Measurements from ENCODE around the gene AHSP.
A peak's percentile ranks its signal among the peaks of the same experiment; 100 is the strongest.
"Not testable (repeated sequence)": the region's sequence is repeated elsewhere in the genome, so short reads cannot be mapped to it uniquely, and the experiment has no call there.

Gene AHSP, protein sequence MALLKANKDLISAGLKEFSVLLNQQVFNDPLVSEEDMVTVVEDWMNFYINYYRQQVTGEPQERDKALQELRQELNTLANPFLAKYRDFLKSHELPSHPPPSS

DNA sequence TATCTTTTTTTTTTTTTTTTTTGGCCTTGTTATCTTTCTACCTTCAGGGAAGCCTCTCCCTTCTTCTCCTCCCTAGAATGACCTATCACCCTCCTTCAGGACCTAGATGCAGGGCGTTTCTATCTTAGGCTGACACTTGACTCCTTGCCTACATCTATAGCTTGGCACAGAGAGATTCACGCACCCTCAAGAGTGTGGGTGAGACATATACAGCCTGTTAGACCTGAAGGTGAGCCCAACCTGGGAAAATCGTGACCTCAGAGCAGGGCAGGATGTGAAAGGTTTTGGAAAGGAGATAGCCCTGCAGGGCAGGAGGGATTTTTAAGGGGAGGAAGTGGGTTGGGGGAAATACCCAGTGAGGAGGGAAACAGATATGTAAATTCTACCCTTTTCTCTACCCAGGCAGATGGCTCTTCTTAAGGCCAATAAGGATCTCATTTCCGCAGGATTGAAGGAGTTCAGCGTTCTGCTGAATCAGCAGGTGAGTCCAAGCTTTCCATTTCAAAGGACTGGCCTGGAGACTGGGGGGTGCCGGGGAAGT is at the start of gene AHSP:
TSS of gene AHSP (plus strand) at position 167 of the 541 bp plus-strand sequence. CDS start at position 407, 240 bp downstream.
- DNase-seq = no peak

- no peak for DNase-seq
These were observed 48.7 kb upstream of the AHSP start for GRCh38 chr16:31478956-31479355.

- no peak for DNase-seq
These were observed 47.9 kb upstream of the AHSP start for GRCh38 chr16:31479751-31480150.

DNA sequence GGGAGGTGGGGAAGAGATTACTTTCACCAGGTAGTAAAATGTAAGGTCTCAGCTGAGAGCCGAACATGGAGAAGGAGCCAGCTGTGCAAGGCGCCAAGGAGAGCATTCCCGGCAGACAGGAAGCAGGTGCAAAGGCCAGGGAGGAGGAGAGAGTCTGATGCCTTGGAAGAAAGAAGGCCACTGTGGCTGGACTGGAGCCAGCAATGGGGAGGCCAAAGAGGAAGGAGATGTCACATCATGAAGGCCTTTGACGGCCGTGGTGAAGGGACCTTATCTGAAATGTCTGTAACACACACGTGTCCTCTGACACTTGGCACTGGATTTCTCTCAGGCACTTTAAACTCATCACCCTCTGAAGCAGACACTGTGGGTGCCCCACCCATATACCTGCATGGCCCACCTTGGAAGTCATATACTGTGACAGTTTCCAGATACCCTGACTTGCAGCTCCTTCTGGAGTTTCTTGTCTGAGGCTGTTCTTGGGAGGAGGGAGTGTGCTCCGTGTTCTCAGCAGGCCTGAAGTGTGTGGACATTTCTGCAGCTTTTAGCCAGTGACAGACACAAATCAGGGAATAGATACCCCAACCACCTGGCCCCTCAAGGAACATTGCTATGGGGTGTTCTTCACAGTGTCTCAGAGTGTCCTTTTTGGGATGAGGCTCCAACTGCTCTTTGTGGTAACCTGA is 46.7 kb upstream of the AHSP start:
- peak in 1 of 2 donors; percentile 14 for DNase-seq

GRCh38 chr16:31483081-31483480 is 44.6 kb upstream of the AHSP start, which contains the start of gene SLC5A2:
Gene SLC5A2, plus strand, starts transcription at chr16:31483123. Its CDS starts 14 bp downstream, at chr16:31483137.
- DNase-seq = no peak

DNA sequence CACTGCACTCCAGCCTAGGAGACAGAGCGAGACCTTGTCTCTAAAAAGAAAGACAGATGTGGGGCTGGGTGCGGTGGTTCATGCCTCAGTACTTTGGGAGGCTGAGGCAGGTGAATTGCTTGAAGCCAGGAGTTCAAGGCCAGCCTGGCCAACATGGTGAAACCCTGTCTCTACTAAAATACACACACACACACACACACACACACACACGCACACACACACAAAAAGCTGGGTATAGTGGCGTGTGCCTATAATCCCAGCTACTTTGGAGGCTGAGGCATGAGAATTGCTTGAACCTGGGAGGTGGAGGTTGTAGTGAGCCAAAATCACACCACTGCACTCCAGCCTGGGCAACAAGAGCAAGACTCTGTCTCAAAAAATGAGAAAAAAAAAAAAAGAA is 43.7 kb upstream of the AHSP start:
- DNase-seq = not testable (repeated sequence)

- DNase-seq = no peak
These were observed 43.1 kb upstream of the AHSP start for GRCh38 chr16:31484491-31485171.

- no peak for DNase-seq
These were observed 42.1 kb upstream of the AHSP start for GRCh38 chr16:31485571-31485970.

GRCh38 chr16:31486045-31486444 is 41.7 kb upstream of the AHSP start:
- no peak for DNase-seq

DNA sequence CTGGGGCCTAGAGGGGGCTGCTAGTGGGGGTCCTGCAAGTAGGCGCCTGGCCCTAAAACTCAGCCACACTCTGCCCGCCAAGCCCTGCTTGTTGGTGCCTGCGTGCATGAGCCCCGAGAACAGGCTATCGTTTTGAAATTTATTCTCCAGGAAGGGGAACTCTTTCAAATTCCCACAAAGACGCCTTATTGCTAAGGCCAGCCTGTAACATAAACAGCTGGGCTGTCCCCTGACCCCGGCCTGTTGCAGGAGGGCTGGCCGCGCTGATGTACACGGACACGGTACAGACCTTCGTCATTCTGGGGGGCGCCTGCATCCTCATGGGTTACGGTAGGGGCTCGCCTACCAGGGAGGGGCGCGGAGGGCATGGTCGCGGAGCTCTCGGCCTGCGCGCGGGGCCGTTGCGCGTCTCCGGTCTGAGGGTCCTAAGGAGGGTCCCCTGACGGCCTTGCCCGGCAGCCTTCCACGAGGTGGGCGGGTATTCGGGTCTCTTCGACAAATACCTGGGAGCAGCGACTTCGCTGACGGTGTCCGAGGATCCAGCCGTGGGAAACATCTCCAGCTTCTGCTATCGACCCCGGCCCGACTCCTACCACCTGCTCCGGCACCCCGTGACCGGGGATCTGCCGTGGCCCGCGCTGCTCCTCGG is 40.5 kb upstream of the AHSP start:
- DNase-seq = peak; percentile 19 to 23

DNA sequence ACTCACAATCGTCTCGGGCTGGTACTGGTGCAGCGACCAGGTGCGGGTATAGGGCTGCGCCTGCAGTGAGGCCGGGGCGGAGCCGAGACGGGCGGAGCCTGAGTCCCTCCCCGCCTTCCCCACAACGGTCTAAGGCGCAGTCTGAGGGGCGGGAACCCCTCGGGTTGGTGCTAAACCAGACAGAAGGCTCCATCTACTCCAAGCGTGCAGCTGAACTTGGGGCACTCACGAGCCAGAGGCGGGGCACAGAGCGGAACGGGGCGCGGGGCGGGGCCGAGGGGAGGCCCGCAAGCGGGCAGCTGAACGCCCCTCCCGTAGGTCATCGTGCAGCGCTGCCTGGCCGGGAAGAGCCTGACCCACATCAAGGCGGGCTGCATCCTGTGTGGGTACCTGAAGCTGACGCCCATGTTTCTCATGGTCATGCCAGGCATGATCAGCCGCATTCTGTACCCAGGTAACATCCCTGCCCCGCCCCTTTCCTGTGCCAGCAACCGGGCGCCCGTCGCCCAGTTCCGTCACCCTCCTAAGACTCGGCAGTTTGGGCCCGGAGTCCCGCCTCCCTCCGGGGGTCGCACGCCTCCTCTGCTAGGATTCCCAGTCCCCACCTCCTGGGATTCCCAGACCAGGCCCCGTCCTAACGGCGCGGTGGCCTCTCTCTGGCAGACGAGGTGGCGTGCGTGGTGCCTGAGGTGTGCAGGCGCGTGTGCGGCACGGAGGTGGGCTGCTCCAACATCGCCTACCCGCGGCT is 39.8 kb upstream of the AHSP start:
- peak in 1 of 2 donors; percentile 10 for DNase-seq

GRCh38 chr16:31488468-31489297 is 39.0 kb upstream of the AHSP start:
- no peak for DNase-seq

GRCh38 chr16:31489298-31489564 is 38.5 kb upstream of the AHSP start:
- no peak for DNase-seq

DNA sequence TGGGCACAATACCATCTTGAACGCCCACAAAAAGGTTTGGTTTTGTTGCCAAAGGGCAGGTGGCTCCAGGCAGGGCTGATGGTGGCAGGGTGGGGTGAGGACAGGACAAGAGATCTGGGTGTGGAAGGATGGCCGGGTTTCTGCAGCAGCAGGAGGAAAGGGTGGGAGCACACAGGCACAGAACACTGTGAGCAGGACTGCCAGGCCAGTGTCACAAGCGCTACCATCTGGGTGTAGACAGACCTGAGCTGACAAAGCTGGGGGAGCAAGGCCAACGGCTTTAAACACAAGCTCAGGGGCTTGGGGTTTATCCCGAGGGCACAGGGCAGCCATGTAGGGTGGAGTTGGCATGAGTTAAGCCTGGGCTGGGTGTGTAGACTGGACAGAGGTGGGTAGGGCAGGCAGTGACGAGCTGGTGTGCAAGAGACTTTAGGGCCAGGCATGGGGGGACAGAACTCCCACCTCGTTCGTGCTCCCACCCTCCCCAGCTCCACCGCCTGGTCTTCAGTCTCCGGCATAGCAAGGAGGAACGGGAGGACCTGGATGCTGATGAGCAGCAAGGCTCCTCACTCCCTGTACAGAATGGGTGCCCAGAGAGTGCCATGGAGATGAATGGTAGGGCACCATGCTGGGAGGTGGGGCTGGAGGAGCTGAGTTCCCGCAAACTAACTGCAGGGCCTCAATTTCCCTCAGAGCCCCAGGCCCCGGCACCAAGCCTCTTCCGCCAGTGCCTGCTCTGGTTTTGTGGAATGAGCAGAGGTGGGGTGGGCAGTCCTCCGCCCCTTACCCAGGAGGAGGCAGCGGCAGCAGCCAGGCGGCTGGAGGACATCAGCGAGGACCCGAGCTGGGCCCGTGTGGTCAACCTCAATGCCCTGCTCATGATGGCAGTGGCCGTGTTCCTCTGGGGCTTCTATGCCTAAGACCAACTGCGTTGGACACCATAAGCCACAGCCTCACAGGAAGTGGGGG is 37.8 kb upstream of the AHSP start:
- DNase-seq = no peak

DNA sequence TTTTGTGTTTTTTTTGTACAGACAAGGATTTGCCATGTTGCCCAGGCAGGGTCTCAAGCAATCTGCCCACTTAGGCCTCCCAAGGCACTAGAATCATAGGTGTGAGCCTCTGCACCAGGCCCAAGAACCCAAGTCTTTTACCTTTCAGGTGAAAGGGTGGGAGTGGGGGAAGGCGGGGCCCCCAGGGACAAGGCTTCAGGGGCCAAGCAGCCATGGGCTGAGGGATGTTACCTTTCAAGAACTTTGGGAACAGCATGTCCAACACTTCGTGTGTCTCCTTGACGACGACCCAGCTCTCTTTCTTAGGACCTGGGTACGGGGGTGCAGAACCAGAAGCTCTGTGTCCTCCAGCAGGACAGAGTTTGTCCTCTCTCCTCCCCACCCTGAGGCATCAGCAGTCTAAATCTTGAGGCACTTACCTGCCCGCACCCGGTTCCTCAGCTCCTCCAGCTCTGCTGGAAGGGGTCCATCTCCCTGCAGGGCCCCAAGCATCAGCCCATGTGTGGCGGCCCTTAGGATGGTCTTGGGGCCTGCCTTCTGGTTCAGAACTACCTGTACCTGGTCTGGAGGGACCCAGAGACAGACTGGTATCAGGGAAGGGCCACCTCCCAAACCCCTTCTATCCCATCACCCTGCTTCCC is 35.8 kb upstream of the AHSP start:
- DNase-seq = no peak

- DNase-seq = no peak
These were observed 34.1 kb upstream of the AHSP start for GRCh38 chr16:31493506-31494125.

- no peak for DNase-seq
These were observed 31.0 kb upstream of the AHSP start for GRCh38 chr16:31496670-31497069.

DNA sequence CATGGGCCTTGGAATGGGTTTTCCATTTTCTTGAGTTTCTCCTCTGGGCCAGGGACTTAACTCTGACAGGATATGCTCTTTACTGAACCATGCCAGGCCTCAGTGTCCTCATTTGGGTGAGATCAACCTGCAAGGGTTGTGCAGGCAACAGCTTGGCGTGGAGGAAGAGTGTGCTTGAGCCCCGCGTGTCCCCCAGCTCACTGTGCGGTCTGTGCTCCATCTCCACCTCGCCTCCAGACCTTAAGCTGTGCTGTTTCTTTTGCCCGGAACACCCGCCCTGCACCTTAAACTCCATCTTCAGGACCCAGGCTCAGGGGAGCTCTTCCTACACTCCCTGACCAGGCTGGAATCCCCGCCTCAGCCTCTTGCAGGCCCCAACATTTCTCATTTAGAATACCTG is 29.2 kb upstream of the AHSP start:
- no peak for DNase-seq

DNA sequence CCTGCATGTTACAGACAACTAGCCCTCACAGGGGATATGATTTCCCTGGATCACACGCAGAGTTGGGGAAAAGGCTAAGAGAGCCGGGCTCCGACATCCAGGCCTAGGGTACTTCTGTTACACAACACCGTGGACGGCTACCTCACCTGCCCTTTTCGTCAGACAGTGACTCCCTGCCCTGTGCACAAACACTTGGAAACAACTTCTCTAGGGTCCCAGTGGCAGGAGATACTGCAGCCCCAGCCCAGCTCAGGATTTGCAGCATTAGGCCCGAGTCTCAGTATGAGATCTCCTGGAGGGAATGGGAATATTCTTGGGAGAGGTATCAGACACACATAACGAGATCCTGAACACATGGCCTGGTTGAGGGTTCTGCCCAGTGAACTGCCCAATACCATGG is 27.8 kb upstream of the AHSP start:
- no peak for DNase-seq

Data from inflammatory macrophage treated with lipopolysaccharide for 1 hour (primary cell).